ENCODE data around the gene UBE3A.
"Not testable (repeated sequence)": the region's sequence is repeated elsewhere in the genome, so short reads cannot be mapped to it uniquely, and the experiment has no call there.

UBE3A gene

GRCh38 chr15:25438601-25439368, at the start of gene UBE3A:
UBE3A (minus strand) TSS chr15:25439024; CDS start chr15:25409107, 29,917 bp downstream.
- DNase-seq (ENCODE audit: low spot score): peak; percentile 94

- DNase-seq (ENCODE audit: low spot score): no peak
Measured at GRCh38 chr15:25487226-25487884, 48.5 kb upstream of the UBE3A start.

GRCh38 chr15:25486051-25486450, 47.2 kb upstream of the UBE3A start:
- DNase-seq (ENCODE audit: low spot score): no peak

- peak; percentile 80 for DNase-seq (ENCODE audit: low spot score)
Measured at GRCh38 chr15:25481208-25481859, 42.5 kb upstream of the UBE3A start.

GRCh38 chr15:25478313-25478712, 39.5 kb upstream of the UBE3A start:
- DNase-seq (ENCODE audit: low spot score): no peak

- DNase-seq (ENCODE audit: low spot score): no peak
Measured at GRCh38 chr15:25477816-25478215, 39.0 kb upstream of the UBE3A start.

GRCh38 chr15:25474251-25474650, 35.4 kb upstream of the UBE3A start:
- no peak for DNase-seq (ENCODE audit: low spot score)

GRCh38 chr15:25470230-25470629, 31.4 kb upstream of the UBE3A start:
- no peak for DNase-seq (ENCODE audit: low spot score)

GRCh38 chr15:25469377-25469776, 30.6 kb upstream of the UBE3A start:
- DNase-seq (ENCODE audit: low spot score): no peak

- no peak for DNase-seq (ENCODE audit: low spot score)
Measured at GRCh38 chr15:25468611-25469010, 29.8 kb upstream of the UBE3A start.

- no peak for DNase-seq (ENCODE audit: low spot score)
Measured at GRCh38 chr15:25465835-25466234, 27.0 kb upstream of the UBE3A start.

- no peak for DNase-seq (ENCODE audit: low spot score)
Measured at GRCh38 chr15:25464784-25465183, 26.0 kb upstream of the UBE3A start.

GRCh38 chr15:25464383-25464782, 25.6 kb upstream of the UBE3A start:
- no peak for DNase-seq (ENCODE audit: low spot score)

GRCh38 chr15:25456196-25456595, 17.4 kb upstream of the UBE3A start:
- DNase-seq (ENCODE audit: low spot score): no peak

- no peak for DNase-seq (ENCODE audit: low spot score)
Measured at GRCh38 chr15:25455226-25455625, 16.4 kb upstream of the UBE3A start.

- no peak for DNase-seq (ENCODE audit: low spot score)
Measured at GRCh38 chr15:25454771-25455170, 15.9 kb upstream of the UBE3A start.

- DNase-seq (ENCODE audit: low spot score): not testable (repeated sequence)
Measured at GRCh38 chr15:25453246-25453645, 14.4 kb upstream of the UBE3A start.

GRCh38 chr15:25451501-25451900, 12.7 kb upstream of the UBE3A start:
- DNase-seq (ENCODE audit: low spot score): no peak

GRCh38 chr15:25450163-25450562, 11.3 kb upstream of the UBE3A start:
- no peak for DNase-seq (ENCODE audit: low spot score)

- no peak for DNase-seq (ENCODE audit: low spot score)
Measured at GRCh38 chr15:25446076-25446475, 7.3 kb upstream of the UBE3A start.

GRCh38 chr15:25445412-25445811, 6.6 kb upstream of the UBE3A start:
- DNase-seq (ENCODE audit: low spot score): no peak

- DNase-seq (ENCODE audit: low spot score): no peak
Measured at GRCh38 chr15:25441111-25441510, 2.3 kb upstream of the UBE3A start.

- no peak for DNase-seq (ENCODE audit: low spot score)
Measured at GRCh38 chr15:25439369-25439836, 579 bp upstream of the UBE3A start.

All from iPS-NIHi11 (cell line).